ENCODE measurements around the gene LRRK1. TPM values are rescaled to one million over a fixed set of nuclear protein-coding genes. Genes with fewer than 3 reads are reported as not detected.

The LRRK1 gene
- total RNA-seq, 3 donors from 2014 or later (not counting 1 experiment from before 2014, with no cell fraction given), result 1.2 to 5.5 (median 3.2) TPM

- ATAC-seq, result peak in 1 of 3 donors; percentile 51
- Mint-ChIP-seq H3K27me3 (ENCODE audit: low read depth in 2 of 2) (no peaks in the 10 kb centered on the region), H3K9me3 (no peaks in the 10 kb centered on the region), H3K4me3 (no peak overlapping the region), H3K4me1 (no peaks in the 10 kb centered on the region), H3K36me3 (no peaks in the 10 kb centered on the region), H3K27ac (no peak overlapping the region)
- peak; percentile 56 for TF ChIP-seq CTCF (IDR thresholded peaks at IDR 0.05)
- Histone ChIP-seq H3K4me1 (ENCODE audit: control insufficient read depth, insufficient read depth, low read length) (no peaks in the 10 kb centered on the region), H3K36me3 (ENCODE audit: control insufficient read depth, insufficient read depth, low read length) (no peaks in the 10 kb centered on the region), H3K27me3 (ENCODE audit: control insufficient read depth, insufficient read depth, low read length) (no peaks in the 10 kb centered on the region), H3K27ac (ENCODE audit: low read length) (no peak overlapping the region), H3K4me3 (ENCODE audit: low read length) (no peak overlapping the region), H3K9me3 (ENCODE audit: control insufficient read depth, insufficient read depth, low read length) (no peaks in the 10 kb centered on the region)
- intact Hi-C loops (cut with micrococcal nuclease), result loop anchor here (2.0 kb wide), 1 partner anchor 244 kb away; no protein-coding TSS in a partner anchor
- DNase-seq, result peak; percentile 47 to 79
- 64% methylated on average over 27 of the region's 27 CpGs for WGBS (ENCODE audit: insufficient coverage)
Measured at GRCh38 chr15:101014921-101015841, 96.0 kb downstream of the LRRK1 start.

GRCh38 chr15:101016581-101016980 lies 97.4 kb downstream of the LRRK1 start:
- no peaks in the 10 kb centered on the region for H3K36me3 ChIP-seq (ENCODE audit: control insufficient read depth, insufficient read depth, low read length)
- Mint-ChIP-seq H3K4me1 (no peaks in the 10 kb centered on the region), H3K36me3 (no peaks in the 10 kb centered on the region), H3K27me3 (ENCODE audit: low read depth in 2 of 2) (peaks cover 0 to 2% of the 10 kb centered on the region in 2 donors), H3K4me3 (no peak overlapping the region), H3K27ac (no peak overlapping the region), H3K9me3 (no peaks in the 10 kb centered on the region)
- ATAC-seq (no peak), DNase-seq (no peak)
- no peak overlapping the region for H3K27ac ChIP-seq (ENCODE audit: low read length)
- WGBS (ENCODE audit: insufficient coverage), result 91% methylated on average over 7 of the region's 7 CpGs
- H3K9me3 ChIP-seq (ENCODE audit: control insufficient read depth, insufficient read depth, low read length), result no peaks in the 10 kb centered on the region
- no peaks in the 10 kb centered on the region for H3K4me1 ChIP-seq (ENCODE audit: control insufficient read depth, insufficient read depth, low read length)
- no peak for TF ChIP-seq CTCF (IDR thresholded peaks at IDR 0.05)
- H3K27me3 ChIP-seq (ENCODE audit: control insufficient read depth, insufficient read depth, low read length), result no peaks in the 10 kb centered on the region
- intact Hi-C loops (cut with micrococcal nuclease), result no loop called here
- no peak overlapping the region for H3K4me3 ChIP-seq (ENCODE audit: low read length)

- Histone ChIP-seq H3K4me3 (ENCODE audit: low read length) (no peak overlapping the region), H3K36me3 (ENCODE audit: control insufficient read depth, insufficient read depth, low read length) (no peaks in the 10 kb centered on the region), H3K4me1 (ENCODE audit: control insufficient read depth, insufficient read depth, low read length) (no peaks in the 10 kb centered on the region), H3K27ac (ENCODE audit: low read length) (no peak overlapping the region), H3K27me3 (ENCODE audit: control insufficient read depth, insufficient read depth, low read length) (no peaks in the 10 kb centered on the region), H3K9me3 (ENCODE audit: control insufficient read depth, insufficient read depth, low read length) (no peaks in the 10 kb centered on the region)
- WGBS (ENCODE audit: insufficient coverage), result 89% methylated on average over 17 of the region's 18 CpGs
- no peaks in the 10 kb centered on the region for H3K9me3 Mint-ChIP-seq
- no peak for DNase-seq
- H3K4me1 Mint-ChIP-seq, result no peaks in the 10 kb centered on the region
- no peak overlapping the region for H3K27ac Mint-ChIP-seq
- H3K27me3 Mint-ChIP-seq (ENCODE audit: low read depth in 2 of 2), result peaks cover 0 to 2% of the 10 kb centered on the region in 2 donors
- no peak overlapping the region for H3K4me3 Mint-ChIP-seq
- H3K36me3 Mint-ChIP-seq, result no peaks in the 10 kb centered on the region
- no peak for ATAC-seq
- intact Hi-C loops (cut with micrococcal nuclease), result no loop called here
- TF ChIP-seq CTCF (IDR thresholded peaks at IDR 0.05), result no peak
Measured at GRCh38 chr15:101017093-101017754, 98.1 kb downstream of the LRRK1 start.

Measured in natural killer cell (primary cell).